Activated CD4-positive, alpha-beta T cell treated with anti-CD3 and anti-CD28 coated beads, Interleukin-2, Interleukin-4, amounts not matched to agents 100 ng/mL and 50 ng/mL, durations not matched to agents 16 hours and 8 hours (primary cell): Measurements from ENCODE around the gene NBAS.

Experiments used
- DNase-seq: peaks from one replicate; pipeline ENCODE4 v3.0.0-alpha.2; 2020; ENCODE audit warnings: low spot score

Gene NBAS

DNA sequence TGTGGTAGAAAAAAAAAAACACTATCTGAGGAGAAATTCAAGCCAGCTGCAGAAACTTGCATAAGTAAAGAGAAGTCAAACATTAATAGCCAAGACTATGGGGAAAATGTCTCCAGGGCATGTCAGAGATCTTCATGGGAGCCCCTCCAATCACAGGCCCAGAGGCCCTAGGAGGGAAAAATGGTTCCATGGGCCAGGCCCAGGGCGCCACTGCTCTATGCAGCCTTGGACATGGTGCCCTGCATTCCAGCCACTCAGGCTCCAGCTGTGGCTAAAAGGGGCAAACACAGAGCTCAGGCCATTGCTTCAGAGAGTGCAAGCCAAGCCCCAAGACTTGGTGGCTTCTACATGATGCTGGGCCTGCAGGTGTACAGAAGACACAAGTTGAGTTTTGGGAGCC is 354.7 kb downstream of the NBAS start:
- DNase-seq = no peak

DNA sequence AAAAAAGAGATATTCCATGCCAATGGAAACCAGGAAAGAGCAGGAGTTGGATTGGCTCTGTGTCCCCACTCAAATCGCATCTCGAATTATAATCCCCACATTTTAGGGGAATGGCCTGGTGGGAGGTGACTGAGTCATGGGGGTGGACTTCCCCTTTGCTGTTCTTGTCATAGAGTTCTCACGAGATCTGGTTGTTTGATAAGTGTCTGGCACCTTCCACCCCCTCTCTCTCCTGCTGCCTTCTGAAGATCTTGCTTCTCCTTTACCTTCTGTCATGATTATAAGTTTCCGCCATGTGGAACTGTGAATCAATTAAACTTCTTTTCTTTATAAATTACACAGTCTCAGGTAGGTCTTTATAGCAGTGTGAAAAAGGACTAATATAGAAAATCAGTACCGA is 355.6 kb downstream of the NBAS start:
- DNase-seq = no peak

DNA sequence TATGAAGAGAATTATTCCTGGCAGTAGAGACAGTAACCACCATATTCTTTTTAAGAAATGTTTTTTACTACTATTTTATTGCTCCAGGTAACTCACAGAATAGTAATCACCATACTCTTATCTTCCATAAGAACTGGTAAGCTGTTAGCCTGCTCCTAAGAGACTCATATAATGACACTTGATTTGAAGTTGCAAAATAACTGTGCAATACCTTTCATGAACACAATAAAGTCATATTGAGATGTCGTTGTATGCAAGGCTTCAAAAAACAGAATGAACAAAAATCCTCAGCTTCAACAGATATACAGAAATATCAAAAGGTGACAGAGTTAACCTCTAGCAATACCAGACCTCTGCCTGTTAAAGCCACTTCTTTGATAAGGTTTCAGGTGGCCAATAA is 360.1 kb downstream of the NBAS start:
- no peak for DNase-seq

DNA sequence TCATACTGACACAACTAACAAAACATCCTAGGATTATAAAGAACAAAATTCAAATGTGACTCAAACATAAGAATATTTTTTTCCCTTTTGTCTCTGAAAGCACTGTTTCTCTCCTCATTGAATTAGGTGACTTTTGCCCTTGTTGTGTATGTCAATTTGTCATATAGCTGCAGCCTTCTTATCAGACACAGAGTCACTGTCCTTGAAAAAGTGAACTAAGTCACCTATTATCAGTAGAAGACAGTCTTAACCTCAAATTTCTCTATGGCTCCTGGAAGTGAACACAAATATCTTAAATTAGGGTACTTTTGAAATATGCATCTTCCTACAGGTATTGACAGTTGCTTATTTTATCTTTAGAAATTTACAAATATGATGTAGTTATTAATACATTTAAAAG is 360.6 kb downstream of the NBAS start:
- no peak for DNase-seq

DNA sequence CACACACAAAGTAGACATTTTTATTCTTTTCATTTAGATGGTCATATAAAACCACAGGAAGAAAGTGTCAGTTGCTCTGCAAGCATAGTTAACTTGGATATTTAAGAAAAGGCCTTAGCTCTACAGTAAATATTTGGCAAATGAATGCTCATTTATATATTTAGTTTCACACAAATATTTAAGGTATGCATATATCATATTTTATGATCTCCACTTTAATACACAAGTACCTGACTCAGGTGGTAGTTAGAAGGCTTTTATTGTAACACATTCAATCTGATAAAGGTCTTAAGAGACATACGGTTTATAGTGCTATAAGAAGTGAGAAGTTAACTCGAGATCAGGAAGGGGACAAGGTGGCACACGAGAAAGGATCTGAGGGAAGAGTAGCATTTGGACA is 363.1 kb downstream of the NBAS start:
- DNase-seq = no peak

DNA sequence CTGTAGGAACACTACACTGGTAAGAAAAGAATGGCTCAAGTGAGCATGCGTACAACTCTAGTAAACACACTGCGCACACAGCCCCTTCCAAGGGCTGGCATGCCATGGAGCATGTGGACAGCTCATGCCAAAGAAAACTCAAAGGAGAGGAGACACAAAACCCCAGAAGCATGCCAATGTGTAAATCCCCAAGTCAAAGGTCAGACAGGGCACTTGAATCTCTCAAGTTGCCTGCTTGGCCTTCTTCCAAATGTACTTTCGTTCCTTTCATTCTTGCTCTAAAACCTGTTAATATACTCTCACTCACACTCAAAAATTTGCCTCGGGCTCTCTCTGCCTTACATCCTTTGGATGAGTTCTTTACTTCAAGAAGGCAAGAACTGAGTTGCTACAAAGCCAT is 365.3 kb downstream of the NBAS start:
- DNase-seq = no peak

DNA sequence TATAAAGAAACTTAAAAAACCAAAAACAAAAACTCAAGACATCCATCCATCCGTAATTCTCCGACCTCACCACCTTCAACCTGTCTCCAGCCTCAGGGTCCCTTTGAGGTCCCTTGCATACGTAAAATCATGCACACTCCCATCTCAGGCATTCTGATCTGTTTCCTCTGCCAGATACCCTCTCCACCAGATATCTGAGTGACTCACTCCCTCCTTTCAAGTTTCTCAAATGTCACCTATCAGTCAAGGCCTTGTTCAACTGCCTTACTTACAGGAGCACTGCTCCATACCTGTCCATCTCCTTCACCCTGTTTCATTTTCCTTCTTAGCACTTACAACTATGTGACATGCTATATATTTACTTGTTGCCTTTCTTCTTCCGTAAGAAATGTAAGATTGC is 369.3 kb downstream of the NBAS start:
- no peak for DNase-seq

DNA sequence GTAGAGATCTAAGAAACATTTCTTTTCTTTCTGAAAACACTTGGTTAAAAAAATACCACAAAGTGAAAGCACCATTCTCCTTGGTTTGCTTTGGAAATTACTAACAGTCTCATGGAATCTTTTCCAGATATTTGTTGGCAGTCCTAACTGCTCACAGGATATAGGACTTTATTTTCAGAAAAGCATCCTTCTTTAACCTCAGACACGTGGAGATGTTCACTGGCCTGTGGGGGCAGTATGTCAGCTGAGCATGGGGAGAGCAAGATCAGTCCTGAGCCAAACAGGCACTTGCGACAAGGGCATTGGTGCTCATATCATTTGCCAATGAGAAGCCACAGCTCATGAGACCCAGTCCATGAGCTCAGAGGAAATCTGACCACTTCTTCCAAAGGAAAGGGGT is 371.9 kb downstream of the NBAS start:
- no peak for DNase-seq

DNA sequence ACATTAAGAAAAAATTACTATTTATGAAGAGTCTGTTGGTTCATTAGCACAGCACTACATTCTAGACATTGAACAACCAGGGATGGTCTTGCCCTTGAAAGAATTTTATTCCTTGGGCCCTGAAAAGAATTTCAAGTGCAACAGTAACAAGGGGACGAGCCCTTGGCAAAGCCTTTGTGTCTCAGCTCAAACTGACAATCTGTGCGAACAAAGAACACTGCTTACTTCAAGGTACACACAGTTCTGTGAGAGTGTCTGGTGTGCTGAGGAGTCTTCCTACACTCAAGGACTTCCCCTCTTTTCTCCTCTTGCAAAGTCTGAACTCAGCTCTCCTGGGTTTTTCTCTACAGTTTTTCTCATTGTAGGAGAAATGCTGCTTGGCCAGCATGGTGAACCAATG is 373.4 kb downstream of the NBAS start:
- no peak for DNase-seq

DNA sequence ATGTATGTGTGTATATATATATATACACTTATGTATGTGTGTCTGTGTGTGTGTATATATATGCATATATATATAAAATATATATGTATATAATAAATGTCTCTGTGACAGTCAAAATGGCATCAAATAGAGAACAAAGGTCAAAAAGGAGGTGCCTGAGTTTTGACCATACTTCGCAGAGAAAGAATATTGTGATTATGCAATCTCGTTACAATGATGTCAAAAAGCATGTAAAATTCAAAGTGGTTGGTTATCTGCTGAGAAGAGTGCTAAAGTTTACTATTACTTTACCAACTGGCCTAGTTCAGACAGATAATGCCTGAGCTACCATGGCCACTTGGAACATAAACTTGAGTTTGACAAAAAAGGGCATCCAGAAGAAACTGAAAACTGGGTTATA is 375.0 kb downstream of the NBAS start:
- no peak for DNase-seq

DNA sequence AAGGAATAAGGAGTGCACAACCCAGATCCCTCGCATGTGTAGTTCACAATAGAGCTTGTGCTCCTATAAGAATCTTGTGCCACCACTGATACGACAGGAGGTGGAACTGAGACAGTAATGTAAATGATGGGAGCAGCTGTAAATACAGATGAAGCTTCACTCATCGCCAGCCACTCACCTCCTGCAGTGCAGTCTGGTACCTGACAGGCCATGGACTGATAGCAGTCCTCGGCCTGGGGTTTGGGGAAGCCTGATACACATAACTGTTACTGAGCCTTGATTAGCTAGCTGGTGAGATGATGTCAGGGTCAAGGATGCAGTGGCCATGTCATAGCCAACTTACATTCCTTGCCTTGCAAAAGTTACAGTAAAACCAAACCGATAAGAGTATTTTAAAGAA is 376.6 kb downstream of the NBAS start:
- DNase-seq = no peak

DNA sequence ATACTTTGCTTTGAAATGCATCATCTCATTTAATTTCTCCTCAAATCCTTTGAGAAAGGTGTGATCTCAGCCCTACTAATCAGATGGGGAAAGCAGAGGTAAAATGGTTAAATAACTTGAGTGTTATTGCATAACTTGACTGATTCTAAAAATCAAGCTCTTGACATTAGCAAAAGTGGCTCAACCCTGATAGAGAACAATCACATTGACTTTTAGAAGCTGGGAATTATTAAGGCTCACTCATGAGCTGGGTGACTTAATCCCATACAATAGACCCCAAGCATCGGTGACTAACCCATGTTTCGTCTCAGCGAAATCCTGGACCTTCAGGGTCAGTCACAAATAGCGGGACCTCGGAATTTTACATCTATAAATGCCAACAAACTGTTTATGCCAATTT is 378.9 kb downstream of the NBAS start:
- DNase-seq = no peak

DNA sequence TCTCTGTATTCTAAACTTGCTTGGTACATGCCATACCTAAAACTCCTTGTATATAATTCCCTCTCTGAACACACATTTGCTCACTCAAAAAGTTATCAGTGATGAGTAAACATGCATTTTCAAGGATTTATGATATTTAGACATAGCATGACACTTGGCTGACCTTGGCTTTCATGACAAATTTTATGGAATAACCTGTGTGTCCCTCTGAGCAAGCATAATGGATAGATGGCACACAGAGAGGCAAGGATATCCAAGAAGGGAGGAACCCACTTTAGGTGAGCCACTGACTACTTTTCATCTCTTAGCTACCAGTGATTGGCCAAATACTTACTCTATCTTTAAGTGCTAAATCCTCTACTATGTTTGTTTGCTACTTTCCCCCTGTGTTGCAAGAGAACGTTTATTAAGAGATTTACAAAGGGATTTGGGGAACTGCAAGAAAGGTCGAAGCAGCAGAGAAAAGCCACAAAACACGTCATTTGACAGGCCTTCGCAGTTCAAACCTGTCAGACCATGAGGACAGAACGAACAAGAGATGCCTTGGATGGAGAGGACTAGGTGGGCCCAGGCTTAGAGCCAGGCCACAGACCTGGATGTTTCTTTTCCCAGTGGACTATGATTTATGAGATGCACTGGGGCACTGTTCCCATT is 379.9 kb downstream of the NBAS start:
- DNase-seq = no peak

DNA sequence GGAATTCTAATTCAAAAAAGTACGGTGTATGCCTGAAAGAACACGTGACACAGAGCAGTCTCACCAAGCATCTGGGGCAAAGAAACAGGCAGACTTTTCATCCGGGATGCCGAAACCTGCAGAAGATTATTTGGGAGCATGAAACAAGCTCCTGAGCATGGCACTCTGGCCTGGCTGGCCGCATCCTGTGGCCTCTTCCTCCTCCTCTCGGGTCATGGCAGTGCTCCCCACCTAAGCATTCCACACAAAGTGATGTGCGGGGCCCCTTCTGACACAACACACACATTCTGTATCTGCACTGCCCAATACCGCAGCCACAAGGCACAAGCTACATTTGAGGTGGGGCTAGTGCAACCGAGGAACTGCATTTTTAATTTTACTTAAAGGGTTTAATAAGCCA is 380.8 kb downstream of the NBAS start:
- no peak for DNase-seq

DNA sequence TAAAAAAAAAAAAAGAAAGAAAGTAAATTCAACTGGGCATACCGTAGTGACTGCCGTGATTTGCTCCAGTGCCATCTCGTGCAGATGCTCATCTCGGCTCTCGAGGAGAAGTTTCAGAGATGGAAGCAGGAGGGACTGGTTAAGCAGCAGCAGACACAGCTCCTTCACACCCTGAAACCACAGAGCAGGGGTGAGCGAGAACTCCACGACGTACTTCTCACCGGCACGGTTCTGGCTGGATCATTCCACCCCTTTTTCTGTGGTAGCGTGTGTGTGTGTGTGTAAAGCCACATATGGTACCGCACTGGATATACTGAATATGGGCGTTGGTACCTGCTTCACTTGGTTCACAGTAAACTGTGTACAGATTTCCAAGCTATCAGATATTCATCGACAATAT is 382.2 kb downstream of the NBAS start:
- DNase-seq = peak; percentile 46

DNA sequence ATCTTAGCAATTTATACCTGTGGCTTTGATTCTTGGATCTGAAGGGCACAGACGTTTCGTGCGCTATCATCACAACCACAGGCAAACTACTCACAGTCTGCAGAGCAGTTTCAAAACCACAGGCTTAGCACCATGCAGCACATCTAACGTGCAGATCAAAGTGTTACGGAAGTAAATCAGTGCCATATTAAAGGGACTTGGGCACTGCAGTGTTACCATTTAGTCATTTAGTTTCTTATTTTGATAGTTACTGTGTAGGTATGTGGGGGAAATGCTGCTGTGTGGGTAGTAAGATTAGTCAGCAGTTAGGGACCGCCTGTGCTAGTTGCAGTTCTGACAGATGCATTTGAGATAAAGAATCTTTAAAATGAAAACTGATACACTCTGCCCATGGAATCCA is 384.0 kb downstream of the NBAS start:
- DNase-seq = peak; percentile 95

DNA sequence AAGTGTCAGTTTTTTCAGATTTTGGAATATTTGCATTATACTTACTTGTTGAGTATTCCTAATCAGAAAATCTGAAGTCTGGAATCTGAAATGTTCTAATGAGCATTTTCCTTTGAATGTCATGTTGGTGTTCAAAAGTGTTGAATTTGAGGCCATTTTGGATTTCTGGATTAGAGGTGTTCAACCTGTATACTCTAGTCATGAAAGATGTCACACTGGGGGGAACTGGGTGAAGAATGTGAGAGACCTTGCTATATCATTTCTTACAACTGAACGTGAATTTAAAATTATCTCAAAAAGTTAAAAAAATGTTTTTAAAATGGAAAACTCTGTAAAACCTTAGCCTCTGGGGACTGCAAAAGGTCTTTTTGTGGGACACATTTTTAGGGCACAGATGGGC is 384.5 kb downstream of the NBAS start:
- no peak for DNase-seq

DNA sequence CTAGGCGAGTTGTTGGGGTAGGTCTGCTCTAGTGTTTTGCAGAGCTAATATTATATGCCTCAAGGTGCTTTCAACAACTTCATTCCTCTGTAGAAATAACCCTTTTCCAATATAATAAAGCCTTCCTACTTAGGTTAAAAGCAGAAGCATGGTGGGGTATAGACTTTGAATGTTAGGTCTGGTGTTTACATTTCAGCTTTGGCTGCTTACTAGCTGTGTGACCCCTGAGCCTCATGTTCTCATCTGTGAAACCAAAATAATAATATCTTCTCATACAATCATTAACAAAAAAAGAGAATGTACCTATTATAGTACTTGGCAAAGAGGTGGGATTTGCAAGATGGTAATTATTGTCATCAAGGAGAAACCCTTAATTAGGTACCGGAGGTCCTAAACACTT is 386.6 kb downstream of the NBAS start:
- DNase-seq = no peak

DNA sequence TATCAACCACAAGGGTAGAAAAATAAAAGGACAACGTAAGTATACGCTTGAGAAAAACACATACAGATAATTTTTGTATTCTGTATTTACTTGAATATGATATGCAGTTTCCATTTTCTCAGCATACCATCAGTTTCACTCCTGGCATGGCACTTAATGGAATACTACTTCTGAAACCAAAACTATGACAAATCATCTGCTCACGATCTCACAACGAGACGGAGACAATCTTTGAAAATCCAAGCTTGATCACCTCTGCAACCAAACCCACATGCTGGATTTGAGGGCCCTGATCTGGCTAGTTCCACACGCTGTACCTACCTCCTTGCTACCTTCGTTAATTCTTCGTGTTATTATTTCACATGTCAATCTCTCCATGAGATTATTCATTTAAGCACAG is 387.6 kb downstream of the NBAS start:
- DNase-seq = peak; percentile 66

DNA sequence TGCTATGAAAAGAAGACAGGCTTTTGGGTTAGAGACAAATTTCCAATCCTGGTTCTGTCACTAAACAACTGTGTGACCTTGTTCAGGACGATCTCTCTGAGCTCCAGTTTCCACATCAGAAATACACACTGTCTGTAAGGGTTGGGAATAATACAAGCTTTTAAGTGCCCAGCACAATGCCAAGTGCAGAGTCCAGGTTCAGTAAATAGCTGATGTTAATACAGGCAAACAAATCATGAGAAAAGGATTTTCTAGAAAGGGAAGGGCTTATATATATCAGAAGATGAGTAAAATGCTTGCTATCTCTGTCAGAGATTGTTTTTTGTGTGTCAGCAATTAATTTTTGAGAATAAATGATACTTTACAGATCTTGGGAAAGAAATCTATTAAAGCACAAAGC is 388.3 kb downstream of the NBAS start:
- DNase-seq = no peak

DNA sequence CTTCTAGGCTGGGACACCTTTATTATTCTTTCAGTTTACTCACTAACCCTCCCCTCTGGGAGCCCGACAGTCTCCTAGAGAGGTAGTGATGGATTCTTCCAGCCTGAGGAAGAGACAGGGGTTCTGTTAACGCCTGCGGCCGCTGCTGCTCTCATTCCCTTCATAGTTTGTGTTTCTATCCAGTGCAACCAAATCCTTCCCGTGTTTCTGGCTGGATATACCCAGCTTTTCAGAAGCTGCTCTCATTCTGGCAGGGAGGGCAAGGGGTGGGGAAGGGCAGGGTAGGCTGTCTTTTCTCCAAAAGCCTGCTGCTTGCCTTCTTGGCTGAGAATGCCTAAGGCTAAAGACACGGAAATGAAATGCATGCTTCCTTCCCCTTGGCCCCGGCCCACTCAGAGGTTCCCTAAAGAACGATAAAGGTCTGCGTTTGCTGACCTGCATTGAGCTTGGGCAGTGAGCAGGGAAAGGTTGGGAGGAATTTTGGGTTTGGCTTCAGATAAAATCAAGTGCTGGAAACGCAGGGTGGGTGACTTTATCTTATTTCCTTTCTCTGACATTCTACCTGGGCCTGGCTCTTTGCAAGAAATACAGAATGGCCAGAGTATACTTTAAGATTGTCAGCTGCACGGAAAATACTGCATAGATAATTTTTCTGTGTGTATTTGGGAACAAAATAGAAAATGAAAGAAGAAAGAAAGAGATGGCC is 390.9 kb downstream of the NBAS start:
- DNase-seq = no peak

DNA sequence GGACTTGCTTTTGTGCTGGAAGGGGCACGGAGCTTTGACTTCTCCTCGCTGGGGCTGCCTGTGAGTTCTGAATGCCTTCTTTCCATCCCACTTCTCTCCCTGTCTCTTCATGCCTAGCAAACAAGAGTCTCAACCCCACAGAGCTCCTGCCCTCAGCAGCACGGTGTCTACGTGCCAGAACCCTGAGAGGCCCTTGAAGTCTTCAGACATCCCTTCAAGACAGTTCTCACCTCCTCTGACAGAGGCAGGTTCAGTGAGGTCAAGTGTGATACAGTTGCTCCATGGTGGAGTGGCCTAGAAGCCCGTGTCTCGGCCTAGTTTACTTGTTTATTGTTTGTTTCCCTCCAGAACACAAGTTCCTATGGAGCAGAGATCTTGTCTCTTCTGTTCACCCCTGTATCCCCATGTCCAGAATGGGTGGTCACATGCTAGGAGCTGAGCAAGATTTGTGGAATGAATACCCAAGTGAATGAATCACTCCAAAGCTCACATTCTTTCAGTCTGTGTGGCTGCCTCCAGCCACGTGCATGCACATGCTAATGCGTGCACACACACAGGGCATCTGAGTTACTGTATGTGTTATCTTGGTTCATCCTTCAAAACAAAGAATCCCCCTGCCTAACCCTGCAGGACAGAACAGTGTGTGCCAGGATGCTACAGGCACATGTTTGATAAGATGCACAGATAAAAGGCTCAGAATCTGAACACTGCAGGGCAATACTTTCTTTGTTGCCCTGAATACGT is 391.6 kb downstream of the NBAS start:
- no peak for DNase-seq

DNA sequence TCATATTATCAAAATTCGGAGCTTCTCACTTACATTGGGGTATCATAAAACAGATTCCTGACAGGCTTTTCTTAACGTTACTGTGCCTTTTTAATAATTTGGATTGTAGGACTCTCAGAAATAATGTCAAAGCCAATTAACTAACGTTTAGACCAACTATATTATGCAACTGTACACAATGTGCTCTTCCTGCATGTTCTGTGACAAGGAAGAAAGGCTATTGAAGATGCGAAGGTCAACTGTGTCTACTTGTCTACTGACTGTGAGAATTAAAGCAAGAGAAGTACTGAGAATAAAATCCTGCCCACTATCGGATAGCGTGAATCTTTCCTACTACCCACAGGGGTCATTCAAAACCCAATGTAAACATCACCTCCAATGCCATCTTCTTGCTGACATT is 393.0 kb downstream of the NBAS start:
- DNase-seq = no peak

DNA sequence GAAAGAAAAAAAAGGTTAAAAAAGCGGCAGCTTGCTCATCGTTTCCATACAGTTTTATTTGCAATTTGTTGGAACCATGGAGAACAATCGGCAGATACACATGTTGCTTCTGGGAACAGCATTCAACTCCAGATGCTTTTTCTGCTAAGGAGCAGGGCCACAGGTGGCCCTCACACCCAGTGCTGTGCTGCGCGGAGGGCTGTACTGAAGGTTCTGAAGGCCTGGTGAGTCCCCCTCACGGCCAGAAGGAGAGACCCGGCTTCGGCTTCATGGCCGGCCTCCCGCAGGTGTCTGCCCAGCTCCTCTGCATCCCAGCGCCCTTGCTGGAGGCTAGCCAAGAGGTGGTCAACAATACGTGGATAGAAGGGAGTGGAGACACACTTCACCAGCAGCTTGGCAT is 394.3 kb downstream of the NBAS start:
- DNase-seq = no peak
